GM21390 (cell line): ENCODE data around the gene IGSF22.

Experiments used
- ATAC-seq: cut with Tn5 transposase; IDR thresholded peaks from one replicate; pipeline ENCODE4 v1.9.1; 2021; ENCODE audit not compliant: unreplicated experiment

Gene IGSF22

GRCh38 chr11:18715476-18715875 lies 10.5 kb downstream of the IGSF22 start:
- ATAC-seq, result no peak

- ATAC-seq, result no peak
Measured at GRCh38 chr11:18714443-18714780, 11.6 kb downstream of the IGSF22 start.

GRCh38 chr11:18713646-18714442 lies 12.1 kb downstream of the IGSF22 start:
- ATAC-seq, result no peak

GRCh38 chr11:18710545-18710944 lies 15.4 kb downstream of the IGSF22 start:
- ATAC-seq, result no peak

- no peak for ATAC-seq
Measured at GRCh38 chr11:18709414-18709813, 16.6 kb downstream of the IGSF22 start.

- ATAC-seq, result no peak
Measured at GRCh38 chr11:18707811-18708340, 18.1 kb downstream of the IGSF22 start.

- ATAC-seq, result no peak
Measured at GRCh38 chr11:18706330-18707243, 19.4 kb downstream of the IGSF22 start.

- no peak for ATAC-seq
Measured at GRCh38 chr11:18705651-18706281, 20.2 kb downstream of the IGSF22 start.

GRCh38 chr11:18704698-18705097 lies 21.3 kb downstream of the IGSF22 start:
- ATAC-seq, result no peak

GRCh38 chr11:18704045-18704645 lies 21.8 kb downstream of the IGSF22 start:
- no peak for ATAC-seq

GRCh38 chr11:18703001-18703763 lies 22.8 kb downstream of the IGSF22 start:
- no peak for ATAC-seq

GRCh38 chr11:18701614-18702216 lies 24.3 kb downstream of the IGSF22 start:
- no peak for ATAC-seq

GRCh38 chr11:18700872-18701271 lies 25.1 kb downstream of the IGSF22 start:
- no peak for ATAC-seq

GRCh38 chr11:18700375-18700774 lies 25.6 kb downstream of the IGSF22 start:
- ATAC-seq, result no peak

GRCh38 chr11:18699848-18700261 lies 26.1 kb downstream of the IGSF22 start:
- ATAC-seq, result no peak

- no peak for ATAC-seq
Measured at GRCh38 chr11:18699269-18699596, 26.8 kb downstream of the IGSF22 start.

GRCh38 chr11:18698341-18699268 lies 27.4 kb downstream of the IGSF22 start, which contains the start of gene TMEM86A:
TSS of gene TMEM86A (plus strand) at chr11:18698779. CDS start at chr11:18698887, 108 bp downstream.
- ATAC-seq, result peak; percentile 98

- no peak for ATAC-seq
Measured at GRCh38 chr11:18697576-18697975, 28.4 kb downstream of the IGSF22 start.
